ENCODE data around the gene EPB41. TPM values are rescaled to one million over a fixed set of nuclear protein-coding genes. Genes with fewer than 3 reads are reported as not detected.
"Not testable (repeated sequence)": the region's sequence is repeated elsewhere in the genome, so short reads cannot be mapped to it uniquely, and the experiment has no call there.

The EPB41 gene
- total RNA-seq, 1 donor from 2014 or later = 49.3 TPM

- intact Hi-C loops (cut with DNase I) = no loop called here
- DNase-seq (ENCODE audit: low spot score) = no peak
- ATAC-seq = no peak
Measured at GRCh38 chr1:29011775-29012174, 97.4 kb downstream of the EPB41 start.

- DNase-seq (ENCODE audit: low spot score) (no peak), ATAC-seq (no peak)
- intact Hi-C loops (cut with DNase I) = no loop called here
Measured at GRCh38 chr1:29017235-29017634, 102.9 kb downstream of the EPB41 start.

GRCh38 chr1:29017975-29018712 lies 103.8 kb downstream of the EPB41 start:
- DNase-seq (ENCODE audit: low spot score) (no peak), ATAC-seq (no peak)
- intact Hi-C loops (cut with DNase I) = no loop called here

- intact Hi-C loops (cut with DNase I) = no loop called here
- DNase-seq (ENCODE audit: low spot score) (no peak), ATAC-seq (no peak)
Measured at GRCh38 chr1:29022620-29023019, 108.3 kb downstream of the EPB41 start.

- DNase-seq (ENCODE audit: low spot score) (no peak), ATAC-seq (no peak)
- intact Hi-C loops (cut with DNase I) = loop anchor here (10.0 kb wide), 1 partner anchor 145 kb away; no protein-coding TSS in a partner anchor
Measured at GRCh38 chr1:29029667-29030066, 115.3 kb downstream of the EPB41 start.

GRCh38 chr1:29032841-29033240 lies 118.5 kb downstream of the EPB41 start:
- DNase-seq (ENCODE audit: low spot score) = no peak
- no peak for ATAC-seq
- intact Hi-C loops (cut with DNase I) = loop anchor here (10.0 kb wide), 1 partner anchor 148 kb away; no protein-coding TSS in a partner anchor

- intact Hi-C loops (cut with DNase I) = loop anchor here (10.0 kb wide), 1 partner anchor 149 kb away; no protein-coding TSS in a partner anchor
- ATAC-seq = peak; percentile 51
- DNase-seq (ENCODE audit: low spot score) = no peak
Measured at GRCh38 chr1:29033829-29034466, 119.6 kb downstream of the EPB41 start.

- intact Hi-C loops (cut with DNase I) = no loop called here
- ATAC-seq (no peak), DNase-seq (ENCODE audit: low spot score) (no peak)
Measured at GRCh38 chr1:29043274-29043965, 129.1 kb downstream of the EPB41 start.

- no peak for DNase-seq (ENCODE audit: low spot score)
- intact Hi-C loops (cut with DNase I) = no loop called here
- no peak for ATAC-seq
Measured at GRCh38 chr1:29044010-29044409, 129.6 kb downstream of the EPB41 start.

- ATAC-seq; DNase-seq (ENCODE audit: low spot score); intact Hi-C loops (cut with DNase I): not testable (repeated sequence)
Measured at GRCh38 chr1:29045663-29046062, 131.3 kb downstream of the EPB41 start.

- intact Hi-C loops (cut with DNase I) = no loop called here
- ATAC-seq (no peak), DNase-seq (ENCODE audit: low spot score) (no peak)
Measured at GRCh38 chr1:29047142-29047541, 132.8 kb downstream of the EPB41 start.

GRCh38 chr1:29050166-29050565 lies 135.8 kb downstream of the EPB41 start:
- intact Hi-C loops (cut with DNase I) = no loop called here
- ATAC-seq = no peak
- DNase-seq (ENCODE audit: low spot score) = no peak

- intact Hi-C loops (cut with DNase I) = no loop called here
- no peak for ATAC-seq
- DNase-seq (ENCODE audit: low spot score) = no peak
Measured at GRCh38 chr1:29052100-29052499, 137.7 kb downstream of the EPB41 start.

GRCh38 chr1:29052941-29053340 lies 138.6 kb downstream of the EPB41 start:
- intact Hi-C loops (cut with DNase I) = no loop called here
- ATAC-seq (no peak), DNase-seq (ENCODE audit: low spot score) (no peak)

- intact Hi-C loops (cut with DNase I) = no loop called here
- no peak for ATAC-seq
Measured at GRCh38 chr1:29055160-29055559, 140.8 kb downstream of the EPB41 start.

GRCh38 chr1:29056256-29056655 lies 141.9 kb downstream of the EPB41 start:
- intact Hi-C loops (cut with DNase I) = no loop called here
- ATAC-seq (no peak), DNase-seq (ENCODE audit: low spot score) (no peak)

More at GRCh38 chr1:29055160-29055559, 140.8 kb downstream of the EPB41 start:
- DNase-seq (ENCODE audit: low spot score) = no peak

GRCh38 chr1:29057700-29058099 lies 143.3 kb downstream of the EPB41 start:
- DNase-seq (ENCODE audit: low spot score) (no peak), ATAC-seq (no peak)
- intact Hi-C loops (cut with DNase I) = no loop called here

- ATAC-seq = no peak
- intact Hi-C loops (cut with DNase I) = no loop called here
- DNase-seq (ENCODE audit: low spot score) = no peak
Measured at GRCh38 chr1:29062157-29062942, 148.0 kb downstream of the EPB41 start.

GRCh38 chr1:29064064-29064463 lies 149.7 kb downstream of the EPB41 start:
- intact Hi-C loops (cut with DNase I) = no loop called here
- DNase-seq (ENCODE audit: low spot score) (no peak), ATAC-seq (no peak)

Measured in sciatic nerve (tissue), 2 donors.